ELR (cell line): ENCODE measurements around the gene SIM2.

Source experiments
- DNase-seq: peaks from one replicate; pipeline ENCODE4 v3.0.0-alpha.2; 2015; ENCODE audit warnings: low read depth

The SIM2 gene

GRCh38 chr21:36716387-36716786 lies 17.5 kb downstream of the SIM2 start:
- DNase-seq, result no peak

- no peak for DNase-seq
Measured at GRCh38 chr21:36716836-36717235, 17.9 kb downstream of the SIM2 start.

GRCh38 chr21:36717976-36718375 lies 19.1 kb downstream of the SIM2 start:
- DNase-seq, result no peak

- peak; percentile 46 for DNase-seq
Measured at GRCh38 chr21:36718951-36719501, 20.1 kb downstream of the SIM2 start.

- no peak for DNase-seq
Measured at GRCh38 chr21:36719614-36720013, 20.7 kb downstream of the SIM2 start.

- DNase-seq, result no peak
Measured at GRCh38 chr21:36721817-36722216, 22.9 kb downstream of the SIM2 start.

- DNase-seq, result no peak
Measured at GRCh38 chr21:36722370-36723368, 23.8 kb downstream of the SIM2 start.

- no peak for DNase-seq
Measured at GRCh38 chr21:36723371-36723881, 24.5 kb downstream of the SIM2 start.

GRCh38 chr21:36724660-36725059 lies 25.7 kb downstream of the SIM2 start:
- no peak for DNase-seq

- DNase-seq, result no peak
Measured at GRCh38 chr21:36725793-36726386, 27.0 kb downstream of the SIM2 start.

- DNase-seq, result no peak
Measured at GRCh38 chr21:36727866-36728265, 29.0 kb downstream of the SIM2 start.

- no peak for DNase-seq
Measured at GRCh38 chr21:36728371-36729111, 29.6 kb downstream of the SIM2 start.

GRCh38 chr21:36729310-36729970 lies 30.5 kb downstream of the SIM2 start:
- no peak for DNase-seq

- DNase-seq, result no peak
Measured at GRCh38 chr21:36730291-36731281, 31.7 kb downstream of the SIM2 start.

- no peak for DNase-seq
Measured at GRCh38 chr21:36732217-36732616, 33.3 kb downstream of the SIM2 start.

GRCh38 chr21:36732761-36733160 lies 33.8 kb downstream of the SIM2 start:
- no peak for DNase-seq

GRCh38 chr21:36733857-36734256 lies 34.9 kb downstream of the SIM2 start:
- no peak for DNase-seq

GRCh38 chr21:36734367-36735200 lies 35.7 kb downstream of the SIM2 start:
- no peak for DNase-seq

GRCh38 chr21:36735201-36735515 lies 36.2 kb downstream of the SIM2 start:
- no peak for DNase-seq
